Measurements from ENCODE around the gene RNF25.

GRCh38 chr2:218626369-218626768 lies 45.4 kb downstream of the RNF25 start:
- TF ChIP-seq, protein P1, sequence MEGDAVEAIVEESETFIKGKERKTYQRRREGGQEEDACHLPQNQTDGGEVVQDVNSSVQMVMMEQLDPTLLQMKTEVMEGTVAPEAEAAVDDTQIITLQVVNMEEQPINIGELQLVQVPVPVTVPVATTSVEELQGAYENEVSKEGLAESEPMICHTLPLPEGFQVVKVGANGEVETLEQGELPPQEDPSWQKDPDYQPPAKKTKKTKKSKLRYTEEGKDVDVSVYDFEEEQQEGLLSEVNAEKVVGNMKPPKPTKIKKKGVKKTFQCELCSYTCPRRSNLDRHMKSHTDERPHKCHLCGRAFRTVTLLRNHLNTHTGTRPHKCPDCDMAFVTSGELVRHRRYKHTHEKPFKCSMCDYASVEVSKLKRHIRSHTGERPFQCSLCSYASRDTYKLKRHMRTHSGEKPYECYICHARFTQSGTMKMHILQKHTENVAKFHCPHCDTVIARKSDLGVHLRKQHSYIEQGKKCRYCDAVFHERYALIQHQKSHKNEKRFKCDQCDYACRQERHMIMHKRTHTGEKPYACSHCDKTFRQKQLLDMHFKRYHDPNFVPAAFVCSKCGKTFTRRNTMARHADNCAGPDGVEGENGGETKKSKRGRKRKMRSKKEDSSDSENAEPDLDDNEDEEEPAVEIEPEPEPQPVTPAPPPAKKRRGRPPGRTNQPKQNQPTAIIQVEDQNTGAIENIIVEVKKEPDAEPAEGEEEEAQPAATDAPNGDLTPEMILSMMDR (IDR thresholded peaks at IDR 0.05): no peak
- no peak for TF ChIP-seq POLR2A (IDR thresholded peaks at IDR 0.05)

Data from uterus (tissue), 2 donors.